ENCODE measurements around the gene DNPEP.

DNPEP gene

DNA sequence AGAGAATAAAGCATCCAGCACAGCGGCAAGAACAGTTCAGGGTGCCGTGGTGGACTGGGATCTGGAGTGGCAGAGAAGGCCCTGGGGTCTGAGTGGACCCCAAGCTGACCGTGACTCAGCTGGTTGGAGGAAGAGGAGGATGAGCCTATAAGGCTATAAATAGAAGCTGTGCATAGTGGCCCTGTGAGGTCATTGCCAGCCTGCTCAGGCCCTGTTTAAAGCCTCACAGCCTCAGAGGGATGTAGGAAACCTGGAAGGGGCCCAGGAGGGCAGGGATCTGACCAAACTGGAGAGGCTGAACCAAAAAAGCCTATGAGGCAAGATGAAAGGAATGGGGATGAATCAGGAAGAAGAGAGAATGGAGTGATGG is 19.1 kb upstream of the DNPEP start:
- no peak overlapping the region for H3K27ac ChIP-seq (ENCODE audit: poor library complexity, severe bottlenecking)
- no peaks in the 10 kb centered on the region for H3K27me3 ChIP-seq (ENCODE audit: insufficient read depth, poor library complexity, severe bottlenecking)
- H3K36me3 ChIP-seq (ENCODE audit: low read depth): no peaks in the 10 kb centered on the region
- TF ChIP-seq, protein P1, sequence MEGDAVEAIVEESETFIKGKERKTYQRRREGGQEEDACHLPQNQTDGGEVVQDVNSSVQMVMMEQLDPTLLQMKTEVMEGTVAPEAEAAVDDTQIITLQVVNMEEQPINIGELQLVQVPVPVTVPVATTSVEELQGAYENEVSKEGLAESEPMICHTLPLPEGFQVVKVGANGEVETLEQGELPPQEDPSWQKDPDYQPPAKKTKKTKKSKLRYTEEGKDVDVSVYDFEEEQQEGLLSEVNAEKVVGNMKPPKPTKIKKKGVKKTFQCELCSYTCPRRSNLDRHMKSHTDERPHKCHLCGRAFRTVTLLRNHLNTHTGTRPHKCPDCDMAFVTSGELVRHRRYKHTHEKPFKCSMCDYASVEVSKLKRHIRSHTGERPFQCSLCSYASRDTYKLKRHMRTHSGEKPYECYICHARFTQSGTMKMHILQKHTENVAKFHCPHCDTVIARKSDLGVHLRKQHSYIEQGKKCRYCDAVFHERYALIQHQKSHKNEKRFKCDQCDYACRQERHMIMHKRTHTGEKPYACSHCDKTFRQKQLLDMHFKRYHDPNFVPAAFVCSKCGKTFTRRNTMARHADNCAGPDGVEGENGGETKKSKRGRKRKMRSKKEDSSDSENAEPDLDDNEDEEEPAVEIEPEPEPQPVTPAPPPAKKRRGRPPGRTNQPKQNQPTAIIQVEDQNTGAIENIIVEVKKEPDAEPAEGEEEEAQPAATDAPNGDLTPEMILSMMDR (IDR thresholded peaks at IDR 0.05; ENCODE audit: poor library complexity, severe bottlenecking): no peak
- ATAC-seq (ENCODE audit: low read depth): no peak
- H3K4me1 ChIP-seq (ENCODE audit: insufficient read depth, poor library complexity, severe bottlenecking): no peaks in the 10 kb centered on the region
- no peak for DNase-seq (ENCODE audit: low spot score)
- no peak overlapping the region for H3K4me3 ChIP-seq (ENCODE audit: severe bottlenecking)
- H3K9me3 ChIP-seq (ENCODE audit: severe bottlenecking): no peaks in the 10 kb centered on the region

DNA sequence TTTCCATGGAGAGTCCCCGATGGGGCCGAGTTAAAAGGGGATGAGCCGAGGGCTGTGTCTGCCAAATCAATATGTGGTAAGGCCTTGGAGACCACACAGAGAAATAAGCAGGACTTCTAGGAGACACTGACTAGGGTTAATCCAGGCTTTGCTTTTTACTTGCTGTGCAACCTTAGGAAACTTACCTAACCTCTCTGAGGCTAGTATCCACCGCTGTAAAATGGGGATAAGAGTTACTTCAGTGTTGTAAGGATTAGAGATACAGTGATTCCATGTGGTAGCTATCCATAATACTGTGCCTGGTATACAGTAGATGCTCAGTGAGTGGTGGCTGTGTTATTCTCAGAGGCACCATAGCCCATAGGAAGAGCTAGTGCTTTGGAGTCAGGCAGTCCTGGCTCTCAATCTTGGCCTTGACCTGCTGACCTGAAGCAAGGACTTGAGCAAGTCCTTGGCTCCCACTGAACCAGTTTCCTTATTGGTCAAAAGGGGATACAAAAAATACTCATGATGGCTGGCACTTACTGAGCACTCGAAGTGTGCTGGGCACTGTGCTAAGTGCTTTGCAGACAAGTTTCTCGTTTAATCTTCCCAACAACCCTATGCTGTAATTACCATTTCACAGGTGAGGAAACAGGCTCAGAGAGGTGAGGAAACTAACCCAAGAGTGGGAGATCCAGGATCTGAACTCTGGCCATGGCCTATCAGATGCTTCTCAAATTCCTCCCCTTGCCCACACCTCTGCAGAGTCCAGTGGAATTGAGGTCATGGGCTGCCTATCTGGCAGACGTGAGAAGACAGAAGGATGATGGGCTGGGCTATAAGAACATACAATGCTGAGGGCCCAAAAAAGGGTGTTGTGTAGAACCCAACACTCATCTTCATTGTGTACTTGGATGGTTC is 18.5 kb upstream of the DNPEP start:
- H3K4me1 ChIP-seq (ENCODE audit: insufficient read depth, poor library complexity, severe bottlenecking): no peaks in the 10 kb centered on the region
- H3K36me3 ChIP-seq (ENCODE audit: low read depth): no peaks in the 10 kb centered on the region
- no peak overlapping the region for H3K4me3 ChIP-seq (ENCODE audit: severe bottlenecking)
- ATAC-seq (ENCODE audit: low read depth): no peak
- TF ChIP-seq, protein P1 (IDR thresholded peaks at IDR 0.05; ENCODE audit: poor library complexity, severe bottlenecking): no peak
- no peaks in the 10 kb centered on the region for H3K27me3 ChIP-seq (ENCODE audit: insufficient read depth, poor library complexity, severe bottlenecking)
- no peak for DNase-seq (ENCODE audit: low spot score)
- no peak overlapping the region for H3K27ac ChIP-seq (ENCODE audit: poor library complexity, severe bottlenecking)
- H3K9me3 ChIP-seq (ENCODE audit: severe bottlenecking): no peaks in the 10 kb centered on the region

DNA sequence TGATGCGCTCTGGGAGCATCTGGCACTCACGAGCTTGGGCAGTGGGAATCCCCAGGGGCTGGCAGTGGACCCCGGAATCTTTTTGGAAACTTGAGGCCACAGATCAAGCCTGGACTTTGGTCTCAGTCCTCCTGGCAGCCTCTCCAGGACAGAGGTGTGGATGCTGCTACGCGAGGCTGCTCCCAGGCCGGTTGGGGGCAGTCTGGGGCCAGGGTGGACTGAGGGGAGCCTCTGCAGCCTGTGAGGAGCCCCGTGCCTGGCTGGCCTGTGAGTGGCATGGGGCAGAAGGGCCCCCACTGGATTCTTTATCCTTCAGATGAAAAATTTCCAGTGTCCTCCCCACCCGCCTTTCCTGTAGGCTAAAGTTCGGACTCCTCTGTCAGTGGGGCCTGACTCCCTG is 17.7 kb upstream of the DNPEP start:
- Histone ChIP-seq H3K9me3 (ENCODE audit: severe bottlenecking) (no peaks in the 10 kb centered on the region), H3K36me3 (ENCODE audit: low read depth) (no peaks in the 10 kb centered on the region), H3K27ac (ENCODE audit: poor library complexity, severe bottlenecking) (no peak overlapping the region), H3K4me1 (ENCODE audit: insufficient read depth, poor library complexity, severe bottlenecking) (no peaks in the 10 kb centered on the region), H3K27me3 (ENCODE audit: insufficient read depth, poor library complexity, severe bottlenecking) (no peaks in the 10 kb centered on the region), H3K4me3 (ENCODE audit: severe bottlenecking) (no peak overlapping the region)
- TF ChIP-seq, protein P1 (IDR thresholded peaks at IDR 0.05; ENCODE audit: poor library complexity, severe bottlenecking): no peak
- DNase-seq (ENCODE audit: low spot score): no peak
- ATAC-seq (ENCODE audit: low read depth): no peak

DNA sequence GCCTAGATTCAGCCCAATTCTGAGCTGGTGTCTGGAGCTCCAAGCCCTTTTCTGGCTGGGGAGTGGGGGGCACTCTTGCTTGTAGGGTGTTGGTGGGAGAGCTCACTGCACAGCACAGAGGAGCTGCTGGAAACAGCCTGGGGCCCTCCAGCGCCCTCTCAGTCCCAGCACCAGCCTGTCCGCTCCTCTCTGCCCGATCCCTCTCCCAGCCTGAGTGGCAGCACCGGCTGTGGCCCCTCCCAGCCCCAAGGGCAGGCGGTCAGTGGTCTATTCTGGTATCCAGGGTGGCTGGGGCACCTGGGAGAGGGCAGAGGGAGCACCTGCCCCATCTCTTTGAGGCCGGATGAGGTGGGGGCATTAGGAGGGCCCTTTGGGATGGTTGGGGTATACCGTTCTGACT is 17.2 kb upstream of the DNPEP start:
- Histone ChIP-seq H3K27ac (ENCODE audit: poor library complexity, severe bottlenecking) (no peak overlapping the region), H3K4me1 (ENCODE audit: insufficient read depth, poor library complexity, severe bottlenecking) (no peaks in the 10 kb centered on the region), H3K9me3 (ENCODE audit: severe bottlenecking) (no peaks in the 10 kb centered on the region), H3K36me3 (ENCODE audit: low read depth) (no peaks in the 10 kb centered on the region), H3K4me3 (ENCODE audit: severe bottlenecking) (no peak overlapping the region), H3K27me3 (ENCODE audit: insufficient read depth, poor library complexity, severe bottlenecking) (no peaks in the 10 kb centered on the region)
- TF ChIP-seq, protein P1 (IDR thresholded peaks at IDR 0.05; ENCODE audit: poor library complexity, severe bottlenecking): no peak
- ATAC-seq (ENCODE audit: low read depth) (no peak), DNase-seq (ENCODE audit: low spot score) (no peak)

DNA sequence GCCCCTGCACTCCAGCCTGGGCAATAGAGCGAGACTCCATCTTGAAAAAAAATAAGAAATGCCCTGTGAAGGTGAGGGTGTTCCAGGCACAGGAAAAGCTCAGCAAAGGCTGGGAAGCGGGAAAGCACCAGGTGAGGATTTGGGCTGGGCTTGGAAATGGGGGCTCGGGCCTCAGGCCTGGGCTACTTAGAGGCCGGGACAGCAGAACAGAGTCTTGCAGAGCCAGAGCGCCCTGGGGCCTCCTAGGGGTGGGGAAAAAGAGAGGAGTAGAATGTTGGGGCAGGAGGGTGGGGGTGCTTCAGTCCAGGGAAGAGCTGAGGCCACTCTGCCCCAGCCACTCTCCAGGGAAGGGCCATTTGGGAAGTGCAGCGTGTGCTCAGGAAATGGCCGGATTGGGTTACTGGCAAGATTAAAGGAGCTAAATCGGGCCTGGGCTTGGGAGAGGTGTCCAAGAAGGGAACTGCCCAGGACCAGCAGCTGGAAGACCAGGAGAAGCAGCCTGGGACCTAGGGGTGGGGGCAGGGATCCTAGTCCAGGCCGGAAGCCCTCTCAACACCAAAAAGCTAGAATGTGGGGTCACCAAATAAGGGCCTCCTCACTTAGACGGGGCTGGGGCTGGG is 16.7 kb upstream of the DNPEP start:
- H3K27ac ChIP-seq (ENCODE audit: poor library complexity, severe bottlenecking): no peak overlapping the region
- no peaks in the 10 kb centered on the region for H3K27me3 ChIP-seq (ENCODE audit: insufficient read depth, poor library complexity, severe bottlenecking)
- H3K36me3 ChIP-seq (ENCODE audit: low read depth): no peaks in the 10 kb centered on the region
- no peaks in the 10 kb centered on the region for H3K9me3 ChIP-seq (ENCODE audit: severe bottlenecking)
- DNase-seq (ENCODE audit: low spot score): no peak
- H3K4me1 ChIP-seq (ENCODE audit: insufficient read depth, poor library complexity, severe bottlenecking): no peaks in the 10 kb centered on the region
- no peak overlapping the region for H3K4me3 ChIP-seq (ENCODE audit: severe bottlenecking)
- no peak for ATAC-seq (ENCODE audit: low read depth)
- TF ChIP-seq, protein P1 (IDR thresholded peaks at IDR 0.05; ENCODE audit: poor library complexity, severe bottlenecking): no peak

Data from RWPE2 (cell line).